MG63 (cell line): ENCODE data around the gene TCAP. TPM values are rescaled to one million over a fixed set of nuclear protein-coding genes. Genes with fewer than 3 reads are reported as not detected.
"Not testable (repeated sequence)": the region's sequence is repeated elsewhere in the genome, so short reads cannot be mapped to it uniquely, and the experiment has no call there.

Experiments used
- DNase-seq: peaks from one replicate; pipeline ENCODE4 v3.0.0-alpha.2; 2020
- H3K27me3 ChIP-seq: fragments of 250-450 bp; sonication (Bioruptor Pico); 2 replicates; pipeline ENCODE4 v1.5.1; 2020; ENCODE audit warnings: mild to moderate bottlenecking, moderate library complexity
- H3K36me3 ChIP-seq: fragments of 250-450 bp; sonication (Bioruptor Pico); 2 replicates; pipeline ENCODE4 v1.5.1; 2020; ENCODE audit warnings: mild to moderate bottlenecking, moderate library complexity
- H3K4me3 ChIP-seq: fragments of 250-450 bp; sonication (Bioruptor Pico); 2 replicates; pipeline ENCODE4 v1.5.1; 2020; ENCODE audit warnings: mild to moderate bottlenecking, moderate library complexity
- H3K9me3 ChIP-seq: fragments of 250-450 bp; sonication (Bioruptor Pico); 2 replicates; pipeline ENCODE4 v1.5.1; 2020; ENCODE audit warnings: mild to moderate bottlenecking, moderate library complexity
- total RNA-seq: library from RNA; depleted of rRNA; stranded (reverse); fragments of >200 nt; shearing (Covaris generic); gene quantifications from 2 replicates; pipeline ENCODE4 v1.2.3, GENCODE V29; 2014; ENCODE audit warnings: low replicate concordance

Gene TCAP
- total RNA-seq, 1 experiment from 2014 or later, result 0.07 TPM

DNA sequence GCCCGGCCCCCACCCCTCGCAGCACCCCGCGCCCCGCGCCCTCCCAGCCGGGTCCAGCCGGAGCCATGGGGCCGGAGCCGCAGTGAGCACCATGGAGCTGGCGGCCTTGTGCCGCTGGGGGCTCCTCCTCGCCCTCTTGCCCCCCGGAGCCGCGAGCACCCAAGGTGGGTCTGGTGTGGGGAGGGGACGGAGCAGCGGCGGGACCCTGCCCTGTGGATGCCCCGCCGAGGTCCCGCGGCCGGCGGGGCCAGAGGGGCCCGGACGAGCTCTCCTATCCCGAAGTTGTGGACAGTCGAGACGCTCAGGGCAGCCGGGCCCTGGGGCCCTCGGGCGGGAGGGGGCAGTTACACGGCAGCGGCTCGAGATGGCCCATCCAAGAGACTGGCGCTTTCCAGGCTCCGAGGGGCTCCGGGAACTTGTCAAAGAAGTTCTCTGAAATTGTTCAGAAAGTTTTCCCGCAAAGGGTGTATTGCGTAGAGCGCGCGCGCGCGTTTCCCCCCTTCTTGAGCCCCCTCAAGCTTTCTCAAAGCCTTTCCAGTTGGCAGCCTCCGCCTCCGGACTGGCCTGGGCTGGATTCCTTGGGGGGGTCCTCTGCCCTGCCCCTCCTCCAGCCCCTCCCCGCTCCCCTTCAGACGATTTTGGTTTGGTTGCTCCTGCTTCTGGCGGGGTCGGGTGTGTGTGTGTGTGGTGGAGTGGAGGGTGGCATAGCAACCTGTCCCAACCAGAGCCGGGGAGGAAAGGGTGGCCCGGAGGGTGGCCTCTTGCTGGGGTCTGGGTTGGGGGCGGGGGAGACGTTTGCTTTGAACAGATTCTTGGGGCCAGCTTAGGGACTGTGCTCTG, 35.2 kb downstream of the TCAP start:
- no peaks in the 10 kb centered on the region; the same call in none of the 2 replicates for H3K36me3 ChIP-seq
- peak; percentile 33 for DNase-seq
- no peaks in the 10 kb centered on the region for H3K9me3 ChIP-seq
- no peaks in the 10 kb centered on the region for H3K27me3 ChIP-seq
- H3K4me3 ChIP-seq, result peak overlapping the region; percentile 89

DNA sequence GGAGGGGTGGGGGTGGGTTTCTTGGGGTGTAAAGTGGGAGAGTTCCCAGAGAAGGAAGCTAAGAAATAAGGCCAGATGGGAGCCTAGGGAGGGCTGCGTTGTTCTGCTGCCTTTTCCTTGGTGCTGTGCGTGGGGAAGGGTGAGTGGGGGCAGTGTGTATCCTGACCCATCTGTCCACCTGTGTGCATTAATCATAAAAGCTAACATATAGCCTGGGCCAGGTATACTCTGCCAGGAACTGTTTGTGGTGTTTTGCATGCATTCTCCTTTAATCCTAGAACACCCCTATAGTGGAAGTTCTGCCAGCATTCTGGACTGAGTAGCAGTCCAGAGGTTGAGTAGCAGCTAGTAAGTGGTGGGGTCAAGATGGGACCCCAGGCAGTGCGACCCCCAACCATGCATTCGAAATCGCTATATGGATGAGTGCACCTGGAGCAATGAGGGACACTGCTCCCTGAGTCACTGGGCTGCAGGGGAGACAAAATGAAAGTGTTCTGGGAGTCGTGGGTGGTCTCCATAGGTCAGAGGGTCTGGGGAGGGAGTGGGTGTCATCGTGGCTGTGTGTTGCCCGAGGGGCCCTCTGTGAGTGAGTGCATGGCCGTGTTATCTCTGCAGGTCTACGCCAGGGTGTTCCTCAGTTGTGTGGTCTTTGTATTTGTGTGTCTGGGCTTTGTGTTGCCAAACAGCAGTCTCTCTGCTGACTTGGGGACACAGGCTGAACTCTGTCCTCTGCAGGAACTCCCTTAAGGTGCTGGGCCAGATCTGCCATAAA, 36.0 kb downstream of the TCAP start:
- no peaks in the 10 kb centered on the region for H3K9me3 ChIP-seq
- no peaks in the 10 kb centered on the region for H3K27me3 ChIP-seq
- H3K4me3 ChIP-seq, result peak overlapping the region; percentile 89
- no peaks in the 10 kb centered on the region; the same call in none of the 2 replicates for H3K36me3 ChIP-seq
- DNase-seq, result no peak

DNA sequence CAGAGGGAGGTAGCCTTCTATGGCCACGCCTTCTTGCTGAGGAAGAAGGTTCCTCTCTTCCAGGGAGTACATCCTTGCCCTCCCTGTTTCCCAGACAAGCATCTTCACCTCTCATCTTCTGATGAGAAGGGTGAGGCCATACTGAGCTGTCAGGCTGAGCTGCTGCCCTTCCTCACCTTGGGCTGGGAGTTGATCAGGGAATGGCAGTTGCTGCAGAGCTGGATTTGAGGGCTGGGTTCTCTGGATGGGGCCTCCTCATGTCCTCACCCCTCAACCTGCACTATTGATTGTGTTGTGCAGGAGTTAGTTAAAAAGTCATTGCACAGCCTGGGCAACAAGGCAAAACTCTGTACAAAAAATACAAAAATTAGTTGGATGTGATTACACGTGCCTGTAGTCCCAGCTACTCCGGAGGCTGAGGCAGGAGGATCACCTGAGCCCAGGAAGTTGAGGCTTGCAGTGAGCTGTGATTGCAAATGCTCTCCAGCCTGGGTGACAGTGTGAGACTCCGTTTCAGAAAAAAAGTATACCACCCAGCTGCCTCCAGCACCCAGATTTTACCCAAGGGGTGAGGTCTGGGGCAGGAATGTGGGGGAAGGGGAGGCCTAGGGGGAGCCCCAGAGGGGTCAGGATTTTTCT, 36.8 kb downstream of the TCAP start:
- Histone ChIP-seq H3K9me3 (no peaks in the 10 kb centered on the region), H3K27me3 (no peaks in the 10 kb centered on the region), H3K4me3 (no peak overlapping the region), H3K36me3 (no peaks in the 10 kb centered on the region; the same call in none of the 2 replicates)
- no peak for DNase-seq

DNA sequence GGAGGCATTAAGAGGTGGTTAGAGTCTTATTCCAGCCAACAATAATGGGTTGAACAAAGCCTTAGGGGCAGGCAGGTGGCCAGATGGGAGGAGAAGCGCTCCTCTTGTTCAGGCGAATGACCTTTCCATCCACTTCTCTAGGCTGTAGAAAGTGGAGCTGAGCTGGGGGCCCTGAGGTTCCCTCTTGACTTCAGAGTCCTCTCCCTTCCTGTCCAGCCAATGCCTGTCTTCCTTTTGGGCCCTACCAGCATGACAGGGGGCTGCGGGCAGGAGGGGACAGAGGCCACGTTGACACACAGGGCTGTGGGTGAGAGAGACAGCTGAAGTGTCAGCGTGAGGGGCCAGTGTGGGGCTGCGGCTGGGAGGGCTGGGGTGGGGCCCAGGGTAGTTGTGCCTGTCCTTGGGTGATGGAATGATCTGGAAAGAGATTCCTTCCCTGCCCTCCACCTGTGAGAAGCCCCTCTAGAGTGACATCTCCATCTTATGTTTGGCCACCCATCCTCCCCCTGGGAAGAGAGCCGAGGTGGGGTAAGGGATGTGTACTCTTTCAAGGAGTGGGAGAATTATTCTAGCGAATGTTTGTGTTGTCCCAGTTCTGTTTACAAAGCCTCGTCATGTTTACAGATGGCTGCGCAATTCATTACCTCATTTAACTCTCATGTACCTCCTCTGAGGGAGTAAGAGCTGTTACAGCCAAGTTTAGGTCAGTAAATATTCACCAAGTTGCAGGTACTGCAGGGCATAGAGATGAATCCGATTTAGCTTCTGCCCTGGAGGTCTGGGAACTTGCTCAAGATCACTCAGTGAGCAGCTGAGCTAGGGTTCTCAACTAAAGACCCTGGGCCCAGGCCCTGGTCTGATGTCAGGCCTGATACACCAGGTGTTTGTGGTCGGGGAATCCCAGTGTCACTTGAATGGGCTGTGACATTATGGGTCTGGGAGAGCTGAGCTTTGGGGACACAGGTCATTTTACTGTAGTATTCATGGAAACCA, 38.0 kb downstream of the TCAP start:
- Histone ChIP-seq H3K4me3 (no peak overlapping the region), H3K9me3 (no peaks in the 10 kb centered on the region), H3K27me3 (no peaks in the 10 kb centered on the region), H3K36me3 (peaks cover 12% of the 10 kb centered on the region)
- DNase-seq, result peak; percentile 31

DNA sequence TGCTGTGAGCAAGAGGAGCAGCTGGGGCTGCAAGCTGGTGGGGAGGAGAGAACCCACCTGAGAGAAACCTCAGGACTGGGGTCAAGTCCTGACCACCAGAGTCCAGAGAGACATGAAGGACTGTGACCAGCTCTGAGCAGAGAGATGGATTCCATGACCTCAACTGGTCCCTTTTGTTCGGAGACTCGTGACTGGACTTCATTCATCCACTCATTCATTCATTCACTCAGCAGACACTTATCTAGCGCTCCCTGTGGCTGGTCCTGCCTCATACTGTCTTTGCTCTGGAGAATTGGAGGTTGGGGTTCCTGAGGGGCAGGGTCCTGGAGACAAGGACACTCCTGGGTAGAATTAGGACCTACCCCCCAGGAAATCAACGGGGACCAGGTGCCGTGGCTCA, 38.8 kb downstream of the TCAP start:
- H3K9me3 ChIP-seq, result no peaks in the 10 kb centered on the region
- H3K36me3 ChIP-seq, result peaks cover 15% of the 10 kb centered on the region
- no peak overlapping the region for H3K4me3 ChIP-seq
- no peaks in the 10 kb centered on the region for H3K27me3 ChIP-seq
- DNase-seq, result no peak

DNA sequence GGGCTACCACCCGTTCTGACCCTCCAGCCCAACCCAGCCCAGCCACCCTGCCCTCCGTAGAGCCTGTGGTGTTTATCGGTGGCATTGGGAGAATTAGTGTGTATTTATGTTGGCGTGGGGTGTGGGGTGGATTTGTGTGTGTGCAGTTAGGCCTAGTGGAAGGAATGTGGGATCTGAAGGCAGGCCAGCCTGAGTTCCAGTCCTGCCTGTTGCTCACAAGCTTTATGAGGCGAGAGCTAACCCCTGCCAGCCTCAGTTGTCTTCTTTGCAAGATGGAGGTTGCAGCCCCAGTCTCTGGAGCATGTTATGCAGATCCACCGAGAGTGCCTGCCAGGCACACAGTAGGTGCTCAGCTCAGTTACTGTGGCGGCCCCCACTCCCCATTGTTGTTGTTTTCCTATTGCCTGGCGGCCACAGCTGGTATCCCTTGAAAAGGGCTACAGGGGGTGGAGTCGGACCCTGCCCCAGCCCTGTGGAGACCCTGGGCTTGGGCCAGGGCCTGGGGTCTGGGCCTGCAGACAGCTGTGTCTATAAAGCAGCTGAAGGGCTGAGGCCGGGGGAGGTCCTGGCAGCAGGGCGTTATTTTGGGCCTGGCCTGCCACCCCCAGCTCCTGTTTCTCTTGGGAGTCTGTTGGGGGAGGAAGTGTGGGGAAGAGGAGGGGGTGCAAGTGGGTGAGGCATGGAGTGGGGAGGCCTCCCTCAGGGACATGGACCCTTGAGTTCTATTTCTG, 39.8 kb downstream of the TCAP start:
- Histone ChIP-seq H3K27me3 (no peaks in the 10 kb centered on the region), H3K9me3 (no peaks in the 10 kb centered on the region), H3K4me3 (no peak overlapping the region), H3K36me3 (peaks cover 20% of the 10 kb centered on the region)
- peak; percentile 50 for DNase-seq

DNA sequence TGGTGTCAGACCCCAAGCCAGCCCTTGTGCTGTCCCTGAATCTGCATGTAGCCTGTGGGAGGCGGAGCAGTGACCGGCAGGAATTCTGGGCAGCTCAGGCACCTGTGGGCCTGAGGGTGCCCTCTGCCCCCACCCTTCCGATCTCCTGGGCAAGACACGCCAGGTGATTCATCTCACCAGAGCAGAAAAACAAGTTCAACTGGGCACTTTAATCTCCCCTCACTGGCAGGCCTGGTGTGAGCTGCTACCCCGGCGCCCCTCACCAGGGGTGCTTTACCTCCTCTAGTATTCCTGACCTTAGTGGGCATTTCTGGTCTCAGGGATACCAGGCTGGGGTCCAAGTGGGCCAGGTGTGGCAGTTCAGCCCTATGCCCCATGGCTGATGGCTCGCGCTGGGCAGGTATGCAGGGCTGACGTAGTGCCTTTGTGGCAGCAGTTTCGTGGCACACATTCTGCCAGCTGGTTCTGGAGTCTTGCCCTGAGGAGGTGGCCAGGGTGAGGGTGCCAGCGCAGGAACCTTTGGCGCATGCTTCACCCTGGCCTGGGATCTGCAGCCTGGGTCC, 40.7 kb downstream of the TCAP start:
- no peaks in the 10 kb centered on the region for H3K27me3 ChIP-seq
- peaks cover 22% of the 10 kb centered on the region for H3K36me3 ChIP-seq
- H3K4me3 ChIP-seq, result no peak overlapping the region
- H3K9me3 ChIP-seq, result no peaks in the 10 kb centered on the region
- DNase-seq, result no peak

DNA sequence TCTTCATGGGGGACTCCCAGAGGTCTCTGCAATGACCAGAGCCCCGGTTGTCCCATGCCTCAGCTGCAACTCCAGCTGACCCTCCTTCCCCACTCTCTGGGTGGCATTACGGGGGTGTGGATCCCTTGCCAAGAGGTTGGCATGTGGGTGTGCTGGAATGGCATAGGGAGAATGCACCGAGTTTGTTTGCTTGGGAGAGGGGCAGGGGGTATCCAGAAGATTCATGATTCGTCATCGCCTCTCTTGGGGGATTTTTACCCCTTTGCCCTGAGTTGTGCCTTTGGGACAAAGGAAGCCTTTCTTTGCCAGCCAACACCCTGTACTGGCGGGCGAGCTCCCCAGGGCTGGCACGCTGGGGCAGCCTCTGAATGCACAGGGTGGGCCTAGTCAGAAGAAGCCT, 41.2 kb downstream of the TCAP start:
- Histone ChIP-seq H3K36me3 (peaks cover 24% of the 10 kb centered on the region), H3K4me3 (no peak overlapping the region), H3K27me3 (no peaks in the 10 kb centered on the region), H3K9me3 (no peaks in the 10 kb centered on the region)
- DNase-seq, result no peak

DNA sequence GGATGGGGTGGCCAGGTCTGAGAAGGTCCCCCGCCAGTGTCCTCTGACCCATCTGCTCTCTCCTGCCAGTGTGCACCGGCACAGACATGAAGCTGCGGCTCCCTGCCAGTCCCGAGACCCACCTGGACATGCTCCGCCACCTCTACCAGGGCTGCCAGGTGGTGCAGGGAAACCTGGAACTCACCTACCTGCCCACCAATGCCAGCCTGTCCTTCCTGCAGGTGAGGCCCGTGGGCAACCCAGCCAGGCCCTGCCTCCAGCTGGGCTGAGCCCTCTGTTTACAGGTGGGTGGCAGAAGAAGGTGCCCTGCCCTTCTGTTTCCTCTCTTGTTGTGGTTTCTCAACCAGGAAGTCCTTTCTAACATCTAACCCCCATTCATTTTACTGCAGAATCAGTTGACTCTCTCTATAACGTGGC, 41.8 kb downstream of the TCAP start:
- Histone ChIP-seq H3K36me3 (peaks cover 27% of the 10 kb centered on the region), H3K27me3 (no peaks in the 10 kb centered on the region), H3K4me3 (no peak overlapping the region), H3K9me3 (no peaks in the 10 kb centered on the region)
- no peak for DNase-seq

DNA sequence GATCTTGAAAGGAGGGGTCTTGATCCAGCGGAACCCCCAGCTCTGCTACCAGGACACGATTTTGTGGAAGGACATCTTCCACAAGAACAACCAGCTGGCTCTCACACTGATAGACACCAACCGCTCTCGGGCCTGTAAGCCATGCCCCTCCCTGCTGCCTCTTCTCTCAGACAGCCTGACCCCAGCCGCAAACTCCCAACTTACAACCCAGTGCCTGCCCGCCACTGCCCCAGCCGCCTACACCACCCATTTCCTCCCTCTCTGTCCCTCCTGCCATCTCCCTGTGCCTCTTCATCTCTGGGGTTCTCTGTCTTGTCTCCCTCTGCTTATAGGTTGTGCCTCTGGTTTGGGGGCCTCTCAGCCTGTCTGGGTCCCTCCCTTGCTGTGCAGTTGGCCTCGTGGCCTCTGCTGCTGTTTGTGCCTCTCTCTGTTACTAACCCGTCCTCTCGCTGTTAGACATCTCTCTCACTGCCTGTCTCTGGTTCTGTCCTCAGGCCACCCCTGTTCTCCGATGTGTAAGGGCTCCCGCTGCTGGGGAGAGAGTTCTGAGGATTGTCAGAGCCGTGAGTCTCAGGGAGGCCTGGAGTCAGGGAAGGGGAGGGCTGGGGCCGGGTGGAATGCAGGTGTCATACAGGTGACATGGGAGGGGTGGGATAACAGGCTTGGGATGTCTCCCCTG, 44.3 kb downstream of the TCAP start:
- Histone ChIP-seq H3K36me3 (peaks cover 33% of the 10 kb centered on the region), H3K27me3 (no peaks in the 10 kb centered on the region), H3K9me3 (no peaks in the 10 kb centered on the region), H3K4me3 (no peak overlapping the region)
- no peak for DNase-seq

DNA sequence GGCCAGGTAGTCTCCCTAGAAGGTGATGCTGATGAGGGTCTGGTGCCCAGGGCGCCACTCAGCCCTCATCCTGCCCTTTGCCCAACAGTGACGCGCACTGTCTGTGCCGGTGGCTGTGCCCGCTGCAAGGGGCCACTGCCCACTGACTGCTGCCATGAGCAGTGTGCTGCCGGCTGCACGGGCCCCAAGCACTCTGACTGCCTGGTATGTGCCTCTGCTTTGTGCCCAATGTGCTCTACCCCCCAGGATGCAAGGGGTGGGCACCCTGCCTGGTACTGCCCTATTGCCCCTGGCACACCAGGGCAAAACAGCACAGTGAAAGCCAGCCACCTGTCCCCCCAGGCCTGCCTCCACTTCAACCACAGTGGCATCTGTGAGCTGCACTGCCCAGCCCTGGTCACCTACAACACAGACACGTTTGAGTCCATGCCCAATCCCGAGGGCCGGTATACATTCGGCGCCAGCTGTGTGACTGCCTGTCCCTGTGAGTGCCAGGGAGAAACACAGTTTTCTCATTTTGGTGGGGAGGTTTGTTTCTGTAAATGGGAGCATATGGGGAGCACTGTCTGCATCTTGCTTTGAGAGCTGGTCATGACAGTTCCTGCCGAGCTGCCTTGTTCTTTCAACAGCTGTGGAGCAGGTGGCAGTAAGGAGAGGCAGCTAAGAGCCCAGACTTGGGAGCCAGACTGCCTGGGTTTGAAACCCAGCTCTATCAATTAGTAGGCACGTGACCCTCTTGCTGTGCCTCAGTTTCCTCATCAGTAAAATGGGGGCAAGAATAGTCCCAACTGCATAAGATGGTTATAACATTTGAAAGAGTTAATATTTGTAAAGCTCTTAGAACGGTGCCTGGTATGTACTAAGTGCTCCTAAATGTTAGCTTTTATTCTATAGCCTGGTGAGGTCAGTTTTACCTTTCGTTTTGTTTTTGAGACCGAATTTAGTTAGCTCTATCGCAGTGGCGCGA, 45.1 kb downstream of the TCAP start:
- no peaks in the 10 kb centered on the region for H3K9me3 ChIP-seq
- H3K27me3 ChIP-seq, result no peaks in the 10 kb centered on the region
- DNase-seq, result no peak
- no peak overlapping the region for H3K4me3 ChIP-seq
- H3K36me3 ChIP-seq, result peaks cover 33% of the 10 kb centered on the region

DNA sequence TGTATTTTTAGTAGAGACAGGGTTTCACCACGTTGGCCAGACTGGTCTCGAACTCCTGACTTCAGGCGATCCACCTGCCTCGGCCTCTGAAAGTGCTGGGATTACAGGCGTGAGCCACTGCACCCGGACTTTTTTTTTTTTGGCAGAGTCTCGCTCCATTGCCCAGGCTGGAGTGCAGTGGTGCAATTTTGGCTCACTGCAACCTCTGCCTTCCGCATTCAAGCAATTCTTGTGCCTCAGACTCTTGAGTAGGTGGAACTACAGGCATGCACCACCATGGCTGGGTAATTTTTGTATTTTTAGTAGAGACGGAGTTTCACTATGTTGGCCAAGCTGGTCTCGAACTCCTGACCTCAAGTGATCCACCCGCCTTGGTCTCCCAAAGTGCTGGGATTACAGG, 45.9 kb downstream of the TCAP start:
- H3K9me3 ChIP-seq, H3K27me3 ChIP-seq, DNase-seq, H3K4me3 ChIP-seq: not testable (repeated sequence)
- H3K36me3 ChIP-seq, result peaks cover 36% of the 10 kb centered on the region

DNA sequence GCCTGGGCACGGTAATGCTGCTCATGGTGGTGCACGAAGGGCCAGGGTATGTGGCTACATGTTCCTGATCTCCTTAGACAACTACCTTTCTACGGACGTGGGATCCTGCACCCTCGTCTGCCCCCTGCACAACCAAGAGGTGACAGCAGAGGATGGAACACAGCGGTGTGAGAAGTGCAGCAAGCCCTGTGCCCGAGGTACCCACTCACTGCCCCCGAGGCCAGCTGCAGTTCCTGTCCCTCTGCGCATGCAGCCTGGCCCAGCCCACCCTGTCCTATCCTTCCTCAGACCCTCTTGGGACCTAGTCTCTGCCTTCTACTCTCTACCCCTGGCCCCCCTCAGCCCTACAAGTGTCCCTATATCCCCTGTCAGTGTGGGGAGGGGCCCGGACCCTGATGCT, 46.7 kb downstream of the TCAP start:
- Histone ChIP-seq H3K27me3 (no peaks in the 10 kb centered on the region), H3K36me3 (peaks cover 36% of the 10 kb centered on the region), H3K9me3 (no peaks in the 10 kb centered on the region), H3K4me3 (no peak overlapping the region)
- DNase-seq, result no peak

DNA sequence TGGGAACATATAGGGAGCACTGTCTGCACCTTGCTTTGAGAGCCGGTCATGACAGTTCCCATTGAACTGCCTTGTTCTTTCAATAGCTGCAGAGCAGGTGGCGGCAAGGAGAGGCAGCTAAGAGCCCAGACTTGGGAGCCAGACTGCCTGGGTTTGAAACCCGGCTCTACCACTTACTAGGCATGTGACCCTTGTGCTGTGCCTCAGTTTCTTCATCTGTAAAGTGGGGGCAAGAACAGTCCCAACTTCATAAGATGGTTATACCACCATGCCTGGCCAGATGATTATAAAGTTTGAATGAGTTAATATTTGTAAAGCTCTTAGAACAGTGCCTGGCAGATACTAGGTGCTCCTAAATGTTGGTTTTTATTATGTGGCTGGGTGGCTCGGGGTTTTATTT, 49.1 kb downstream of the TCAP start:
- no peak overlapping the region for H3K4me3 ChIP-seq
- H3K36me3 ChIP-seq, result peaks cover 24% of the 10 kb centered on the region
- DNase-seq, result no peak
- no peaks in the 10 kb centered on the region for H3K9me3 ChIP-seq
- no peaks in the 10 kb centered on the region for H3K27me3 ChIP-seq
